ENCODE data around the gene FKBP14. TPM values are rescaled to one million over a fixed set of nuclear protein-coding genes. Genes with fewer than 3 reads are reported as not detected.

The FKBP14 gene
- total and polyA plus RNA-seq, 9 of the 15 experiments (the other 6 are each of a cell fraction or from before 2014, with no cell fraction given): 5.3 to 27.9 (median 14.3) TPM

- H3K4me2 ChIP-seq (ENCODE audit: insufficient read depth, low read length): no peak overlapping the region
- in situ Hi-C loops (cut with MboI) (no loop called here), intact Hi-C loops (cut with micrococcal nuclease) (loop anchor here (10.0 kb wide), 1 partner anchor 490 kb away; no protein-coding TSS in a partner anchor)
- H3K9me3 ChIP-seq (replicated peaks; ENCODE audit: control insufficient read depth, insufficient read depth, low read depth, low read length): no peaks in the 10 kb centered on the region
- no peaks in the 10 kb centered on the region for H3K9me1 ChIP-seq (ENCODE audit: control insufficient read depth, insufficient read depth, low read length)
- no peaks in the 10 kb centered on the region for H3K27me3 ChIP-seq (ENCODE audit: control insufficient read depth in 2 of 2, insufficient read depth in 2 of 2, low read length in 2 of 2)
- H3K4me3 ChIP-seq: no peak overlapping the region
- ATAC-seq (peak; percentile 63; the same call in 2 of the 3 replicates), FAIRE-seq (peak; percentile 89), DNase-seq (ENCODE audit: extremely low read depth in 1 of 4, low spot score in 3 of 4) (peak; percentile 16 to 48 (median 28))
- H4K20me1 ChIP-seq (replicated peaks; ENCODE audit: control insufficient read depth, insufficient read depth, low read length): no peaks in the 10 kb centered on the region
- CTCF ChIA-PET (ENCODE audit: low intra/inter-chr PET ratio): no interaction called here
- no peaks in the 10 kb centered on the region for H3K4me1 ChIP-seq (replicated peaks in 1 of 2; ENCODE audit: control insufficient read depth in 2 of 2, insufficient read depth in 2 of 2, low read length in 2 of 2)
- POLR2A ChIA-PET: interaction anchor here (0.7 to 1.7 kb wide), 3 partner anchors 14 to 153 kb away, joined by 3 to 5 read pairs (median 3); no protein-coding TSS in a partner anchor
- no peaks in the 10 kb centered on the region for H3K79me2 ChIP-seq (ENCODE audit: control insufficient read depth, insufficient read depth, low read length)
- no peak overlapping the region for H2AFZ ChIP-seq (ENCODE audit: low read depth, low read length)
- peaks cover 8% of the 10 kb centered on the region; the same call in 2 of the 3 replicates for H3K36me3 ChIP-seq (ENCODE audit: control insufficient read depth, insufficient read depth, low read length)
- no peak overlapping the region for H3K27ac ChIP-seq (ENCODE audit: extremely low read depth, low read depth, low read length)
- no peak overlapping the region for H3K9ac ChIP-seq (ENCODE audit: insufficient read depth in 1 of 2, low read depth in 2 of 2, low read length in 2 of 2)
- no TSS peak for BruUV-seq (replicated peaks)
- WGBS (ENCODE audit: insufficient coverage, low coverage, missing lambda C conversion rate): 28% methylated on average over 1 of the region's 1 CpG
- TF ChIP-seq CTCF (IDR thresholded peaks at IDR 0.05 in 2 of 3, conservative IDR thresholded peaks at IDR 0.05 in 1 of 3; ENCODE audit: insufficient read depth in 2 of 3, low read depth in 1 of 3, low read length in 3 of 3) (peak; percentile 28 to 70 (median 49); a peak in 4 of 6 replicates), MAFG (tag; conservative IDR thresholded peaks at IDR 0.05) (no peak), FOXP4 (CRISPR knock-in tag; IDR thresholded peaks at IDR 0.05; ENCODE audit: borderline replicate concordance) (no peak), POLR2AphosphoS5 (IDR thresholded peaks at IDR 0.05; ENCODE audit: control insufficient read depth, insufficient read depth, low read depth, low read length) (no peak), PRPF4 (IDR thresholded peaks at IDR 0.05; ENCODE audit: insufficient read depth, low read depth, low read length, poor library complexity, severe bottlenecking) (no peak), ZFP36 (IDR thresholded peaks at IDR 0.05; ENCODE audit: low read depth, low read length, partially characterized antibody) (no peak), REST (IDR thresholded peaks at IDR 0.05; ENCODE audit: borderline replicate concordance) (peak; percentile 45; the same call in 1 of the 2 replicates), REST (CRISPR knock-in tag; IDR thresholded peaks at IDR 0.05; ENCODE audit: low read depth) (no peak)
Observed at GRCh38 chr7:30074422-30075030, 48.0 kb upstream of the FKBP14 start.
